CMK (cell line): ENCODE data around the gene ZNF652.
A peak's percentile ranks its signal among the peaks of the same experiment; 100 is the strongest.
"Not testable (repeated sequence)": the region's sequence is repeated elsewhere in the genome, so short reads cannot be mapped to it uniquely, and the experiment has no call there.

Experiments
- DNase-seq: peaks from one replicate; pipeline ENCODE4 v3.0.0-alpha.2; 2010; ENCODE audit warnings: low read depth

ZNF652 gene

GRCh38 chr17:49261540-49261939 lies 100.5 kb downstream of the ZNF652 start:
- not testable (repeated sequence) for DNase-seq

- DNase-seq: no peak
Observed at GRCh38 chr17:49260817-49261291, 101.2 kb downstream of the ZNF652 start.

GRCh38 chr17:49260011-49260816 lies 101.8 kb downstream of the ZNF652 start:
- no peak for DNase-seq

- no peak for DNase-seq
Observed at GRCh38 chr17:49259663-49260010, 102.4 kb downstream of the ZNF652 start.

- no peak for DNase-seq
Observed at GRCh38 chr17:49258394-49258793, 103.7 kb downstream of the ZNF652 start.

GRCh38 chr17:49255125-49255524 lies 106.9 kb downstream of the ZNF652 start:
- DNase-seq: no peak

- DNase-seq: no peak
Observed at GRCh38 chr17:49254066-49254465, 108.0 kb downstream of the ZNF652 start.

- DNase-seq: no peak
Observed at GRCh38 chr17:49252148-49252695, 109.8 kb downstream of the ZNF652 start.

GRCh38 chr17:49249890-49250522 lies 112.0 kb downstream of the ZNF652 start:
- no peak for DNase-seq

- DNase-seq: peak; percentile 78
Observed at GRCh38 chr17:49249292-49249794, 112.7 kb downstream of the ZNF652 start.

GRCh38 chr17:49247944-49248343 lies 114.1 kb downstream of the ZNF652 start:
- no peak for DNase-seq

- DNase-seq: no peak
Observed at GRCh38 chr17:49244839-49245238, 117.2 kb downstream of the ZNF652 start.
